ENCODE results near the gene KXD1. TPM values are rescaled to one million over a fixed set of nuclear protein-coding genes. Genes with fewer than 3 reads are reported as not detected.
A peak's percentile ranks its signal among the peaks of the same experiment; 100 is the strongest.
"Not testable (repeated sequence)": the region's sequence is repeated elsewhere in the genome, so short reads cannot be mapped to it uniquely, and the experiment has no call there.

KXD1 gene
- total RNA-seq, 4 donors from 2014 or later, result 65.5 to 104 (median 83.5) TPM

DNA sequence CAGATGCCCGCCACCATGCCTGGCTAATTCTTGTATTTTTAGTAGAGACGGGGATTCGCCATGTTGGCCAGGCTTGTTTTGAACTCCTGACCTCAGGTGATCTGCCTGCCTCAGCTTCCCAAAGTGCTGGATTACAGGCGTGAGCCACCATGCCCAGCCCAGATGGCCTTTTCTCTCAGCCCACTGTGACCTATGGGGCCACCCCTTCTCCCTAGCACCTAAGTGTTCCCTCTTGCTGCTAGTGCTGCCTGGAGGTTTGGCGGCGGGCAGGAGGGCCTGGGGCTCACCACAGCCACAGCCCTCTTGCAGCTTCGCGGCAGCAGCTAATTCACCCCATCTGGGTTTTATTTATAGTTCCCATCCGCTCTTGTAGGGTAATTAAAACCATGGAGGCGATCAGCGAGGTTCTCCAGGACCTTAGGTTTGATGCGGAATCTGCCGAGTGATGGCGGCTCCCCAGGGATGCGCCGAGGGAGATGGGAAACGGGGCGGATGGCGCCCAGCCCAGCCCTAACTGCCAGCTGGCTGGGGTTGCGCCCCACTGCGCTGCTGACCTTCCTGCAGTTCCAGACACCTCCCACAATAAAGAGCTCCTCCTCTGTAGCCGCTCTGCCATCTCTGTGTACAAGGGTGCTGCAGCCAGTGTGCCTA is 34.2 kb downstream of the KXD1 start:
- peak overlapping the region in 1 of 4 donors; percentile 25 for H3K27ac ChIP-seq
- H3K27me3 ChIP-seq, result peaks cover 0 to 20% (median 0%) of the 10 kb centered on the region in 4 donors
- H3K4me3 ChIP-seq, result no peak overlapping the region
- intact Hi-C loops (cut with DNase I), result loop anchor here (5.0 to 10.0 kb wide), 2 partner anchors 83 to 255 kb away; no protein-coding TSS in a partner anchor
- peaks cover 0 to 20% (median 7%) of the 10 kb centered on the region in 3 donors for H3K36me3 ChIP-seq
- no peak for DNase-seq
- H3K9me3 ChIP-seq, result no peaks in the 10 kb centered on the region
- TF ChIP-seq, protein P1, sequence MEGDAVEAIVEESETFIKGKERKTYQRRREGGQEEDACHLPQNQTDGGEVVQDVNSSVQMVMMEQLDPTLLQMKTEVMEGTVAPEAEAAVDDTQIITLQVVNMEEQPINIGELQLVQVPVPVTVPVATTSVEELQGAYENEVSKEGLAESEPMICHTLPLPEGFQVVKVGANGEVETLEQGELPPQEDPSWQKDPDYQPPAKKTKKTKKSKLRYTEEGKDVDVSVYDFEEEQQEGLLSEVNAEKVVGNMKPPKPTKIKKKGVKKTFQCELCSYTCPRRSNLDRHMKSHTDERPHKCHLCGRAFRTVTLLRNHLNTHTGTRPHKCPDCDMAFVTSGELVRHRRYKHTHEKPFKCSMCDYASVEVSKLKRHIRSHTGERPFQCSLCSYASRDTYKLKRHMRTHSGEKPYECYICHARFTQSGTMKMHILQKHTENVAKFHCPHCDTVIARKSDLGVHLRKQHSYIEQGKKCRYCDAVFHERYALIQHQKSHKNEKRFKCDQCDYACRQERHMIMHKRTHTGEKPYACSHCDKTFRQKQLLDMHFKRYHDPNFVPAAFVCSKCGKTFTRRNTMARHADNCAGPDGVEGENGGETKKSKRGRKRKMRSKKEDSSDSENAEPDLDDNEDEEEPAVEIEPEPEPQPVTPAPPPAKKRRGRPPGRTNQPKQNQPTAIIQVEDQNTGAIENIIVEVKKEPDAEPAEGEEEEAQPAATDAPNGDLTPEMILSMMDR (IDR thresholded peaks at IDR 0.05), result no peak
- TF ChIP-seq POLR2A (IDR thresholded peaks at IDR 0.05), result no peak
- WGBS, 2 donors, result 69 to 77% methylated on average over 8 to 9 of the region's 22 CpGs
- H3K4me1 ChIP-seq, result peaks cover 28 to 52% (median 34%) of the 10 kb centered on the region in 3 donors

DNA sequence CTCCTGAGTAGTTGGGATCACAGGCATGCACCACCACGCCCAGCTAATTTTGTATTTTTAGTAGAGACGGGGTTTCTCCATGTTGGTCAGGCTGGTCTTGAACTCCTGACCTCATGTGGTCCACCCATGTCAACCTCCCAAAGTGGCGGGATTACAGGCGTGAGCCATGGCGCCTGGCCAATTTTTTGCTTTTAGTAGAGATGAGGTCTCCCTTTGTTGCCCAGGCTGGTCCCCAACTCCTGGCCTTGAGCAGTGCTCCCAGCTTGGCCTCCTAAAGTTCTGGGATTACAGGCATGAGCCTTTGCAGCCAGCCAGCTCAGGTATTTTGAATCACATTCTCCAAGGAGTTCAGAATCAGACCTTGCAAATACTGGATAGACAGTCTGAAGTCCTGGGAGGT is 35.1 kb downstream of the KXD1 start:
- Histone ChIP-seq H3K27me3 (peaks cover 0 to 23% (median 0%) of the 10 kb centered on the region in 4 donors), H3K4me1 (peaks cover 28 to 51% (median 32%) of the 10 kb centered on the region in 3 donors), H3K36me3 (peaks cover 0 to 20% (median 7%) of the 10 kb centered on the region in 3 donors)
- 70 to 74% methylated on average over 5 of the region's 5 CpGs for WGBS, 2 donors
- intact Hi-C loops (cut with DNase I), result loop anchor here (5.0 to 10.0 kb wide), 2 partner anchors 82 to 255 kb away; no protein-coding TSS in a partner anchor
- H3K27ac ChIP-seq, H3K4me3 ChIP-seq, H3K9me3 ChIP-seq, DNase-seq: not testable (repeated sequence)

DNA sequence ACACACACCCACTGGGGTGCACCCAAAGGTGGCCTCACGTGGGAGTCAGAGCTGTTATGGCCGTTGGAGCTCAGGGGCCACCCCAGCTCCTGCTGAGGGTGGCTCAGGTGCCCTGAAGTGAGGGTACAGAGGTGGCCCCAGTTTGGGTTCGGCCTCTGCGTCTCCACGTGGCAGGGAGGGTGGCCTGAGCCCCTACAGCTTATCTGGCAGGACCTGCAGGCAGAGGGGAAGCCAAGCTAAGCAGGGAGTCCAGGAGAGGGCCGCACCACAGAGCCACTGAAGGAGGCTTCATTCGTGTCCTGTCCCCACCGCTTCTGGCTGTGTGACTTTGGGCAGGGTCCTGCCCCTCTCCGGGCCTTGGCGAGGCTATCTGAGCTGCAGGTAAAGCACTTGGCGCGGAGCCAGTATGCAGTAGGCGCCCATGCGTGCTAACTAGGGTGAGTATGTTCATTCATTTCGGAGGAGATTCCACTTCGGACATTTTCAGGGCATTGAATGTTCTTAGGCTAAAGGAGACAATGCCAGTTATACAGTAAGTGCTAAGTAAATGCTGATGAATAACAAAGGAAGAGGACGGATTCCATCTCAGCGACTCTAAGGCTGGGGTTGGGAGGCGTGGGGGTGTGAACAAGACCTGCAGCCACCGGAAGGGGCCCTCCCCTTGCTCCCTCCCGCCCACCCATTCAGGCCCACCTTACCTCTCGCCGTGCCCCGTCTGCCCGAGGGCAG is 35.9 kb downstream of the KXD1 start:
- Histone ChIP-seq H3K4me1 (peaks cover 25 to 43% (median 28%) of the 10 kb centered on the region in 3 donors), H3K27ac (peak overlapping the region in 3 of 4 donors; percentile 34 to 62 (median 45)), H3K27me3 (peaks cover 0 to 31% (median 0%) of the 10 kb centered on the region in 4 donors), H3K4me3 (peak overlapping the region in 3 of 4 donors; percentile 37 to 64 (median 42)), H3K9me3 (no peaks in the 10 kb centered on the region), H3K36me3 (peaks cover 0 to 20% (median 7%) of the 10 kb centered on the region in 3 donors)
- DNase-seq, result no peak
- intact Hi-C loops (cut with DNase I), result loop anchor here (5.0 to 10.0 kb wide), 2 partner anchors 81 to 254 kb away; no protein-coding TSS in a partner anchor
- WGBS, 2 donors, result 35 to 51% methylated on average over 16 to 17 of the region's 25 CpGs
- TF ChIP-seq, protein P1 (IDR thresholded peaks at IDR 0.05), result no peak

DNA sequence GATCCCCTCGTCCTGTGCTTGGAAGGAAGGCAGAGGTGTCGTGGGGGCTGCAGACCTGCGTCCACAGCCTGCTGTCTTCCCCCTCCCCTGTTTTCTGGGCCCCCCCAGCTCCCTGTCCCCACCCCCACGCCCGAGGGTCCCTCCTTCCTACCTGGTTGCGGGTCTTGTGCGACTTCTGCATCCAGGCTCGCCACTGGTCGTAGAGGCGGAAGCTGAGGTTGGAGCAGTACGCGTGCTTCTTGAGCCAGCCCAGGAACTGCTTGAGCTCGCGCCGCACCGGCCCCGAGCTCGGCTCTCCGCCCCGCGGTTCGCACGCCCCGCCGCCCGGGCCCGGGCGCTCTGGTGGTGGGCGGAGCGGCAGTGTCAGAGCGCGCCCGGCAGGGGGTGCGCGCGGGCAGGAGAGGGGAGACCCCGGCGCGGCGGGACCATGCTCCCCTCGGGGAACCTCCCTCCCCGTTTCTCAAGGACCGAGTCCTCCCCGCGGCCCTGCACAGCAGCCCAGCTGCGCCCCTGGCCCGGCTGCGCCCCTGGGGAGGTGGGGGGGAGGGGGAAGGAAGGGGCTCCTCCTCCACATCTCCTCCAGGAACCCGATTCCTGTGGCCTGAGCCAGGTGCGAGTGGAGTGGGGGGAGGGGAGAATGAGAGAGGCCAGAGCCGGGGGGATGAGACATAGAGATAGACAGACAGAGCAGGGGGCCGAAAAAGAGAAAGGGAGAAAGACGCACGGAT is 36.6 kb downstream of the KXD1 start:
- H3K9me3 ChIP-seq, result no peaks in the 10 kb centered on the region
- peaks cover 24 to 37% (median 27%) of the 10 kb centered on the region in 3 donors for H3K4me1 ChIP-seq
- H3K4me3 ChIP-seq, result peak overlapping the region; percentile 14 to 64 (median 40)
- WGBS, 2 donors, result 5 to 13% methylated on average over 5 to 10 of the region's 54 CpGs
- intact Hi-C loops (cut with DNase I), result loop anchor here (5.0 to 10.0 kb wide), 2 partner anchors 81 to 253 kb away; no protein-coding TSS in a partner anchor
- peaks cover 0 to 38% (median 0%) of the 10 kb centered on the region in 4 donors for H3K27me3 ChIP-seq
- peak overlapping the region in 3 of 4 donors; percentile 34 to 62 (median 45) for H3K27ac ChIP-seq
- H3K36me3 ChIP-seq, result peaks cover 0 to 20% (median 7%) of the 10 kb centered on the region in 3 donors
- DNase-seq, result no peak
- TF ChIP-seq, protein P1 (IDR thresholded peaks at IDR 0.05), result peak; percentile 70 to 94 (median 90)
- TF ChIP-seq POLR2A (IDR thresholded peaks at IDR 0.05), result no peak

DNA sequence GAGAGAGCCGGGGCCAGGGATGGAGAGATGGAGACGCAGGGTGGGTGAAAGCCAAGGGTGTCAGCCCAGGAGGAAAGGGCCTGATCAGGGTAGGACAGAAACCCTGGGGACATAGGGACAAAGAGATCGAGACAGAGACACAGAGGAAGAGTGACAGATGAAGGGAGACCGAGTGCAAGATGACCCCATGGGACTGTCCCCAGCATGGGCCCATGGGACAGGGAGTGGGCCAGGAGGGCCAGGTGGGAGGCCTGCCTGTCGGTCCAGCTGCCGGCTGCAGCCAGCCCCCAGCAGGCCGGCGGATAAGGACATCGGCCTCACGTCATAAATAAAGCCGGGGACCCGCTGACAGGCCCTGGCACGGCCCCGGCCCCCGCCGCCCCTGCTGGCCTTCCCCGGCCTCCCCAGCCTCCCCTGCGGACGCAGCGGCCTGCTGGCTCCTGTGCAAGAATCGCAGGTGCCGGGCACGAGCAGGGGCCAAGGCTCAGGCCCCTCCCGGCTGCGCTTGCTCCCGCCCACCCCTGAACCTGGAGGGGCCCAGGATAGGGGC is 37.2 kb downstream of the KXD1 start:
- Histone ChIP-seq H3K4me3 (peak overlapping the region; percentile 14 to 64 (median 40)), H3K9me3 (no peaks in the 10 kb centered on the region), H3K4me1 (peaks cover 18 to 31% (median 20%) of the 10 kb centered on the region in 3 donors), H3K27me3 (peaks cover 0 to 45% (median 0%) of the 10 kb centered on the region in 4 donors), H3K27ac (peak overlapping the region in 2 of 4 donors; percentile 45 to 62), H3K36me3 (peaks cover 0 to 20% (median 7%) of the 10 kb centered on the region in 3 donors)
- WGBS, 2 donors, result 18 to 30% methylated on average over 4 to 10 of the region's 26 CpGs
- TF ChIP-seq, protein P1 (IDR thresholded peaks at IDR 0.05), result no peak
- no peak for TF ChIP-seq POLR2A (IDR thresholded peaks at IDR 0.05)
- intact Hi-C loops (cut with DNase I), result loop anchor here (5.0 to 10.0 kb wide), 2 partner anchors 80 to 252 kb away; no protein-coding TSS in a partner anchor
- no peak for DNase-seq
